ENCODE measurements around the gene IZUMO2. TPM values are rescaled to one million over a fixed set of nuclear protein-coding genes. Genes with fewer than 3 reads are reported as not detected.

The IZUMO2 gene
- total RNA-seq, 2 donors from 2014 or later = not detected

GRCh38 chr19:50205681-50206138 lies 42.6 kb upstream of the IZUMO2 start:
- peaks cover 34% of the 10 kb centered on the region for H3K4me1 ChIP-seq
- WGBS, 2 donors = 0 to 7% methylated on average over 5 to 12 of the region's 12 CpGs
- H3K9me3 ChIP-seq = no peaks in the 10 kb centered on the region
- TF ChIP-seq CTCF (IDR thresholded peaks at IDR 0.05) (peak in 4 of 7 experiments; percentile 41 to 53 (median 45)), POLR2A (IDR thresholded peaks at IDR 0.05) (peak in 2 of 3 donors; percentile 39 to 46)
- peak overlapping the region in 1 of 2 donors; percentile 13 for H3K4me3 ChIP-seq
- intact Hi-C loops (cut with DNase I) = no loop called here
- no peaks in the 10 kb centered on the region for H3K27me3 ChIP-seq
- no peaks in the 10 kb centered on the region for H3K36me3 ChIP-seq (replicated peaks in 1 of 2; ENCODE audit: insufficient read depth in 1 of 2, low read depth in 2 of 2)
- ATAC-seq (peak; percentile 30), DNase-seq (peak; percentile 50 to 77 (median 70))
- H3K27ac ChIP-seq = peak overlapping the region; percentile 77 to 96 (median 90)

GRCh38 chr19:50204811-50205675 lies 42.0 kb upstream of the IZUMO2 start:
- peak overlapping the region in 1 of 2 donors; percentile 13 for H3K4me3 ChIP-seq

GRCh38 chr19:50204081-50204428 lies 41.0 kb upstream of the IZUMO2 start:
- peak overlapping the region in 1 of 2 donors; percentile 45 for H3K4me3 ChIP-seq
- peaks cover 37% of the 10 kb centered on the region for H3K4me1 ChIP-seq
- 45 to 47% methylated on average over 7 of the region's 7 CpGs for WGBS, 2 donors
- no peaks in the 10 kb centered on the region for H3K36me3 ChIP-seq (replicated peaks in 1 of 2; ENCODE audit: insufficient read depth in 1 of 2, low read depth in 2 of 2)
- no peak for DNase-seq
- no peaks in the 10 kb centered on the region for H3K9me3 ChIP-seq
- intact Hi-C loops (cut with DNase I) = no loop called here
- no peaks in the 10 kb centered on the region for H3K27me3 ChIP-seq
- H3K27ac ChIP-seq = peak overlapping the region; percentile 57 to 96 (median 88)
- no peak for ATAC-seq
- TF ChIP-seq POLR2A (IDR thresholded peaks at IDR 0.05) = no peak
- no peak for TF ChIP-seq CTCF (IDR thresholded peaks at IDR 0.05)

More at GRCh38 chr19:50204811-50205675, 42.0 kb upstream of the IZUMO2 start:
- Histone ChIP-seq H3K9me3 (no peaks in the 10 kb centered on the region), H3K27me3 (no peaks in the 10 kb centered on the region), H3K4me1 (peaks cover 34% of the 10 kb centered on the region), H3K27ac (peak overlapping the region; percentile 77 to 96 (median 90)), H3K36me3 (replicated peaks in 1 of 2; ENCODE audit: insufficient read depth in 1 of 2, low read depth in 2 of 2) (no peaks in the 10 kb centered on the region)
- 4 to 20% methylated on average over 8 to 45 of the region's 49 CpGs for WGBS, 2 donors
- ATAC-seq (peak; percentile 80), DNase-seq (peak; percentile 91 to 96 (median 94))
- intact Hi-C loops (cut with DNase I) = no loop called here
- TF ChIP-seq POLR2A (IDR thresholded peaks at IDR 0.05) (peak; percentile 56 to 67 (median 60)), CTCF (IDR thresholded peaks at IDR 0.05) (peak in 1 of 7 experiments; percentile 1)

- Histone ChIP-seq H3K4me1 (peaks cover 43% of the 10 kb centered on the region), H3K4me3 (peak within 1 kb of the TSS; percentile 44 to 45)
These were observed 40.4 kb upstream of the IZUMO2 start, which contains the start of gene MYH14 for GRCh38 chr19:50203281-50204080. Gene MYH14, plus strand, starts transcription at chr19:50203622. Its CDS starts 6,744 bp downstream, at chr19:50210366.

More at GRCh38 chr19:50203281-50204080, 40.4 kb upstream of the IZUMO2 start, which contains the start of gene MYH14:
- 1 to 2% methylated on average over 20 to 67 of the region's 78 CpGs for WGBS, 2 donors
- H3K9me3 ChIP-seq = no peaks in the 10 kb centered on the region
- ATAC-seq (peak; percentile 90), DNase-seq (peak; percentile 96 to 98 (median 98))
- no peaks in the 10 kb centered on the region for H3K36me3 ChIP-seq (replicated peaks in 1 of 2; ENCODE audit: insufficient read depth in 1 of 2, low read depth in 2 of 2)
- TF ChIP-seq CTCF (IDR thresholded peaks at IDR 0.05) = peak in 2 of 7 experiments; percentile 24 to 37
- TF ChIP-seq POLR2A (IDR thresholded peaks at IDR 0.05) = peak in 2 of 3 donors; percentile 60 to 65
- peak within 1 kb of the TSS; percentile 57 to 96 (median 90) for H3K27ac ChIP-seq
- intact Hi-C loops (cut with DNase I) = no loop called here
- no peaks in the 10 kb centered on the region for H3K27me3 ChIP-seq

Measured in body of pancreas (tissue), 4 donors.